COR-L47 (cell line): ENCODE measurements around the gene SSTR4.
A peak's percentile ranks its signal among the peaks of the same experiment; 100 is the strongest.
"Not testable (repeated sequence)": the region's sequence is repeated elsewhere in the genome, so short reads cannot be mapped to it uniquely, and the experiment has no call there.

Experiments used
- DNase-seq: peaks from one replicate; lab custom pipeline; 2025; lab: John Stamatoyannopoulos, UW

Gene SSTR4

GRCh38 chr20:23018941-23019340 lies 16.2 kb upstream of the SSTR4 start:
- DNase-seq, result no peak

GRCh38 chr20:23019403-23019802 lies 15.7 kb upstream of the SSTR4 start:
- no peak for DNase-seq

- no peak for DNase-seq
These were observed 14.7 kb upstream of the SSTR4 start for GRCh38 chr20:23020230-23021018.

GRCh38 chr20:23021541-23021940 lies 13.6 kb upstream of the SSTR4 start:
- DNase-seq, result no peak

- no peak for DNase-seq
These were observed 13.2 kb upstream of the SSTR4 start for GRCh38 chr20:23021951-23022350.

GRCh38 chr20:23022849-23023248 lies 12.3 kb upstream of the SSTR4 start:
- DNase-seq, result no peak

GRCh38 chr20:23023621-23024177 lies 11.4 kb upstream of the SSTR4 start:
- no peak for DNase-seq

- no peak for DNase-seq
These were observed 10.4 kb upstream of the SSTR4 start for GRCh38 chr20:23024701-23025100.

GRCh38 chr20:23025503-23025902 lies 9.6 kb upstream of the SSTR4 start:
- not testable (repeated sequence) for DNase-seq

- DNase-seq, result no peak
These were observed 7.4 kb upstream of the SSTR4 start for GRCh38 chr20:23027721-23028120.

GRCh38 chr20:23028392-23028791 lies 6.7 kb upstream of the SSTR4 start:
- DNase-seq, result no peak

- DNase-seq, result no peak
These were observed 5.8 kb upstream of the SSTR4 start for GRCh38 chr20:23029324-23029723.

- DNase-seq, result no peak
These were observed 3.8 kb upstream of the SSTR4 start for GRCh38 chr20:23031346-23031745.

- no peak for DNase-seq
These were observed 2.9 kb upstream of the SSTR4 start for GRCh38 chr20:23032056-23032749.

- DNase-seq, result no peak
These were observed 2.4 kb upstream of the SSTR4 start for GRCh38 chr20:23032750-23033078.

- DNase-seq, result no peak
These were observed 1.2 kb upstream of the SSTR4 start for GRCh38 chr20:23033918-23034317.

GRCh38 chr20:23035731-23036130 lies 619 bp downstream of the SSTR4 start:
- no peak for DNase-seq

GRCh38 chr20:23036371-23036770 lies 1.3 kb downstream of the SSTR4 start:
- no peak for DNase-seq

GRCh38 chr20:23037017-23037481 lies 1.9 kb downstream of the SSTR4 start:
- no peak for DNase-seq

GRCh38 chr20:23039136-23039875 lies 4.2 kb downstream of the SSTR4 start:
- no peak for DNase-seq

GRCh38 chr20:23039885-23040508 lies 4.9 kb downstream of the SSTR4 start:
- DNase-seq, result no peak

- DNase-seq, result peak; percentile 18
These were observed 7.2 kb downstream of the SSTR4 start for GRCh38 chr20:23042270-23042669.
